Endodermal cell (in vitro differentiated cells): Measurements from ENCODE around the gene F2RL2. TPM values are rescaled to one million over a fixed set of nuclear protein-coding genes. Genes with fewer than 3 reads are reported as not detected.

Experiments used
- DNase-seq: peaks from one replicate; pipeline ENCODE4 v3.0.0-alpha.2; 2017
- H3K27ac ChIP-seq: 2 replicates; pipeline ENCODE4 v1.5.1; 2013; ENCODE audit warnings: mild to moderate bottlenecking, low read depth, low read length, moderate library complexity
- H3K27me3 ChIP-seq: 2 replicates; pipeline ENCODE4 v1.6.1; 2013; ENCODE audit warnings: mild to moderate bottlenecking, low read length, moderate library complexity; ENCODE audit not compliant: insufficient read depth, control insufficient read depth, poor library complexity, severe bottlenecking
- H3K36me3 ChIP-seq: 2 replicates; pipeline ENCODE4 v1.7.0; 2013; ENCODE audit warnings: mild to moderate bottlenecking, low read length, moderate library complexity; ENCODE audit not compliant: control insufficient read depth, insufficient read depth
- H3K4me1 ChIP-seq: one replicate; pipeline ENCODE4 v1.7.0; 2013; ENCODE audit warnings: low read length; ENCODE audit not compliant: control insufficient read depth, insufficient read depth
- H3K4me3 ChIP-seq: 2 replicates; pipeline ENCODE4 v1.5.1; 2013; ENCODE audit warnings: mild to moderate bottlenecking, low read length, moderate library complexity
- H3K9ac ChIP-seq: 2 replicates; pipeline ENCODE4 v1.6.1; 2013; ENCODE audit warnings: mild to moderate bottlenecking, low read length, moderate library complexity; ENCODE audit not compliant: poor library complexity, severe bottlenecking; ENCODE audit errors: extremely low read depth
- H3K9me3 ChIP-seq: 2 replicates; pipeline ENCODE4 v1.6.1; 2013; ENCODE audit warnings: mild to moderate bottlenecking, low read length, moderate library complexity; ENCODE audit not compliant: control insufficient read depth
- H3K27ac Mint-ChIP-seq: 2 replicates; pipeline ENCODE4 v1.8.0; 2020; ENCODE audit warnings: mixed read lengths
- H3K27me3 Mint-ChIP-seq: 2 replicates; pipeline ENCODE4 v1.8.0; 2021; ENCODE audit warnings: mild to moderate bottlenecking, mixed read lengths; ENCODE audit not compliant: insufficient read depth
- H3K36me3 Mint-ChIP-seq: 2 replicates; pipeline ENCODE4 v1.8.0; 2020; ENCODE audit warnings: low read depth, mixed read lengths
- H3K4me1 Mint-ChIP-seq: 2 replicates; pipeline ENCODE4 v1.8.0; 2020; ENCODE audit warnings: mixed read lengths
- H3K4me3 Mint-ChIP-seq: 2 replicates; pipeline ENCODE4 v1.8.0; 2020; ENCODE audit warnings: mild to moderate bottlenecking, moderate library complexity, mixed read lengths
- H3K9me3 Mint-ChIP-seq: 2 replicates; pipeline ENCODE4 v1.8.0; 2020; ENCODE audit warnings: mild to moderate bottlenecking, mixed read lengths
- WGBS, 2 experiments: methylation state at CpG; one replicate each; pipeline versions ENCODE4 v1.1.5 to v1.1.7; 2013; ENCODE audit warnings: missing lambda C conversion rate in 2 of 2, mixed read lengths in 1 of 2; ENCODE audit not compliant: insufficient coverage in 1 of 2, insufficient read length in 1 of 2; 5-methylcytosine and 5-hydroxymethylcytosine counted together
- total RNA-seq, 2 donors: library from RNA; stranded (reverse); fragmentation: NEBNext Ultra II Directional in 1 of 2; extraction: Animal tissue kit (Norgen Biotek cat#: 25700) in 1 of 2; gene quantifications; 2 replicates in 1 of 2; 3 replicates in 1 of 2; pipeline ENCODE4 v1.2.1, GENCODE V29; 2021
- TF ChIP-seq, protein P1 (sequence below): fragments of 200-600 bp; sonication (generic); conservative IDR thresholded peaks from 2 replicates; pipeline ENCODE4 v1.5.0; 2021; ENCODE audit warnings: antibody characterized with exemption, mild to moderate bottlenecking

The F2RL2 gene
- total RNA-seq, 2 donors from 2014 or later = 0.18 to 0.53 TPM

GRCh38 chr5:76641514-76642120 lies 18.4 kb upstream of the F2RL2 start:
- no peaks in the 10 kb centered on the region for H3K36me3 ChIP-seq
- WGBS, 2 experiments = 0% methylated on average over 1 of the region's 1 CpG; no CpG with 5 or more reads in 1 of the 2 experiments
- H3K27ac ChIP-seq = no peak overlapping the region
- H3K4me1 ChIP-seq = no peaks in the 10 kb centered on the region
- TF ChIP-seq, protein P1, sequence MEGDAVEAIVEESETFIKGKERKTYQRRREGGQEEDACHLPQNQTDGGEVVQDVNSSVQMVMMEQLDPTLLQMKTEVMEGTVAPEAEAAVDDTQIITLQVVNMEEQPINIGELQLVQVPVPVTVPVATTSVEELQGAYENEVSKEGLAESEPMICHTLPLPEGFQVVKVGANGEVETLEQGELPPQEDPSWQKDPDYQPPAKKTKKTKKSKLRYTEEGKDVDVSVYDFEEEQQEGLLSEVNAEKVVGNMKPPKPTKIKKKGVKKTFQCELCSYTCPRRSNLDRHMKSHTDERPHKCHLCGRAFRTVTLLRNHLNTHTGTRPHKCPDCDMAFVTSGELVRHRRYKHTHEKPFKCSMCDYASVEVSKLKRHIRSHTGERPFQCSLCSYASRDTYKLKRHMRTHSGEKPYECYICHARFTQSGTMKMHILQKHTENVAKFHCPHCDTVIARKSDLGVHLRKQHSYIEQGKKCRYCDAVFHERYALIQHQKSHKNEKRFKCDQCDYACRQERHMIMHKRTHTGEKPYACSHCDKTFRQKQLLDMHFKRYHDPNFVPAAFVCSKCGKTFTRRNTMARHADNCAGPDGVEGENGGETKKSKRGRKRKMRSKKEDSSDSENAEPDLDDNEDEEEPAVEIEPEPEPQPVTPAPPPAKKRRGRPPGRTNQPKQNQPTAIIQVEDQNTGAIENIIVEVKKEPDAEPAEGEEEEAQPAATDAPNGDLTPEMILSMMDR = peak; percentile 96
- Mint-ChIP-seq H3K4me3 (no peak overlapping the region), H3K27me3 (no peaks in the 10 kb centered on the region), H3K36me3 (peaks cover 3% of the 10 kb centered on the region), H3K27ac (no peak overlapping the region), H3K9me3 (no peaks in the 10 kb centered on the region), H3K4me1 (peaks cover 3% of the 10 kb centered on the region)
- no peaks in the 10 kb centered on the region for H3K9me3 ChIP-seq
- DNase-seq = peak; percentile 89
- no peak overlapping the region for H3K9ac ChIP-seq
- no peak overlapping the region for H3K4me3 ChIP-seq
- H3K27me3 ChIP-seq = no peaks in the 10 kb centered on the region

- 86% methylated on average over 1 of the region's 1 CpG for WGBS, 2 experiments
Measured at GRCh38 chr5:76638479-76638878, 15.3 kb upstream of the F2RL2 start.

GRCh38 chr5:76637490-76637889 lies 14.3 kb upstream of the F2RL2 start:
- no peak overlapping the region for H3K4me3 ChIP-seq
- H3K27me3 Mint-ChIP-seq = no peaks in the 10 kb centered on the region
- no peak for DNase-seq
- peaks cover 7% of the 10 kb centered on the region for H3K4me1 Mint-ChIP-seq
- H3K36me3 Mint-ChIP-seq = no peaks in the 10 kb centered on the region
- H3K9me3 ChIP-seq = no peaks in the 10 kb centered on the region
- no peaks in the 10 kb centered on the region for H3K9me3 Mint-ChIP-seq
- no peaks in the 10 kb centered on the region for H3K27me3 ChIP-seq
- no peak overlapping the region for H3K27ac ChIP-seq
- no peak overlapping the region for H3K9ac ChIP-seq
- H3K27ac Mint-ChIP-seq = no peak overlapping the region
- 92 to 96% methylated on average over 2 of the region's 2 CpGs for WGBS, 2 experiments
- H3K4me1 ChIP-seq = no peaks in the 10 kb centered on the region
- no peak overlapping the region for H3K4me3 Mint-ChIP-seq
- H3K36me3 ChIP-seq = no peaks in the 10 kb centered on the region
- TF ChIP-seq, protein P1 = no peak

More at GRCh38 chr5:76638479-76638878, 15.3 kb upstream of the F2RL2 start:
- no peaks in the 10 kb centered on the region for H3K36me3 ChIP-seq
- peak overlapping the region; percentile 9 for H3K27ac Mint-ChIP-seq
- H3K9ac ChIP-seq = no peak overlapping the region
- TF ChIP-seq, protein P1 = no peak
- H3K4me3 Mint-ChIP-seq = no peak overlapping the region
- no peaks in the 10 kb centered on the region for H3K4me1 ChIP-seq
- DNase-seq = no peak
- no peaks in the 10 kb centered on the region for H3K27me3 ChIP-seq
- no peak overlapping the region for H3K27ac ChIP-seq
- H3K4me1 Mint-ChIP-seq = peaks cover 7% of the 10 kb centered on the region
- H3K36me3 Mint-ChIP-seq = no peaks in the 10 kb centered on the region
- no peaks in the 10 kb centered on the region for H3K27me3 Mint-ChIP-seq
- H3K9me3 ChIP-seq = no peaks in the 10 kb centered on the region
- no peak overlapping the region for H3K4me3 ChIP-seq
- H3K9me3 Mint-ChIP-seq = no peaks in the 10 kb centered on the region
